Anterior cingulate cortex (tissue), 58 donors: ENCODE results near the gene CDC42SE2.
A peak's percentile ranks its signal among the peaks of the same experiment; 100 is the strongest.
"Not testable (repeated sequence)": the region's sequence is repeated elsewhere in the genome, so short reads cannot be mapped to it uniquely, and the experiment has no call there.

ENCODE experiments used
- DNase-seq, 58 donors: peaks; one replicate each; lab custom pipeline; 2025; lab: John Stamatoyannopoulos, UW

Gene CDC42SE2

GRCh38 chr5:131357739-131358561, 94.1 kb downstream of the CDC42SE2 start:
- DNase-seq, result peak in 2 of 58 donors; percentile 1 to 6

- DNase-seq, result no peak
Observed at GRCh38 chr5:131361677-131362315, 97.9 kb downstream of the CDC42SE2 start.

- DNase-seq, result no peak
Observed at GRCh38 chr5:131363811-131364506, 100.1 kb downstream of the CDC42SE2 start.

- no peak for DNase-seq
Observed at GRCh38 chr5:131364507-131365050, 100.7 kb downstream of the CDC42SE2 start.

GRCh38 chr5:131366428-131366827, 102.6 kb downstream of the CDC42SE2 start:
- no peak for DNase-seq

- DNase-seq, result no peak
Observed at GRCh38 chr5:131367219-131367860, 103.5 kb downstream of the CDC42SE2 start.

- no peak for DNase-seq
Observed at GRCh38 chr5:131368866-131369265, 105.0 kb downstream of the CDC42SE2 start.

- DNase-seq, result no peak
Observed at GRCh38 chr5:131369558-131369957, 105.7 kb downstream of the CDC42SE2 start.

GRCh38 chr5:131371835-131372234, 108.0 kb downstream of the CDC42SE2 start:
- DNase-seq, result no peak

GRCh38 chr5:131373265-131373664, 109.4 kb downstream of the CDC42SE2 start:
- no peak for DNase-seq

GRCh38 chr5:131375351-131375750, 111.5 kb downstream of the CDC42SE2 start:
- peak in 1 of 58 donors; percentile 9 for DNase-seq

GRCh38 chr5:131377346-131377745, 113.5 kb downstream of the CDC42SE2 start:
- no peak for DNase-seq

- no peak for DNase-seq
Observed at GRCh38 chr5:131377785-131378325, 114.0 kb downstream of the CDC42SE2 start.

- DNase-seq, result no peak
Observed at GRCh38 chr5:131378721-131379541, 115.1 kb downstream of the CDC42SE2 start.

GRCh38 chr5:131379723-131380122, 115.9 kb downstream of the CDC42SE2 start:
- no peak for DNase-seq

GRCh38 chr5:131380238-131380637, 116.4 kb downstream of the CDC42SE2 start:
- not testable (repeated sequence) for DNase-seq

GRCh38 chr5:131381021-131381420, 117.2 kb downstream of the CDC42SE2 start:
- DNase-seq, result no peak

- no peak for DNase-seq
Observed at GRCh38 chr5:131381777-131382176, 117.9 kb downstream of the CDC42SE2 start.
